GM19328 (cell line): ENCODE measurements around the gene PARP9.
A peak's percentile ranks its signal among the peaks of the same experiment; 100 is the strongest.

Experiments
- ATAC-seq: cut with Tn5 transposase; IDR thresholded peaks from one replicate; pipeline ENCODE4 v1.9.1; 2021; ENCODE audit warnings: mild to moderate bottlenecking, moderate library complexity; ENCODE audit not compliant: unreplicated experiment

Gene PARP9

GRCh38 chr3:122564155-122564912 is at the start of gene PARP9, which contains the start of gene DTX3L:
Gene PARP9 (minus strand): TSS chr3:122564300. CDS start chr3:122559620, 4,680 bp downstream.
Gene DTX3L (plus strand): TSS chr3:122564338. CDS start chr3:122564427, 89 bp downstream.
- ATAC-seq, result peak; percentile 67

- ATAC-seq, result no peak
Observed at GRCh38 chr3:122612696-122613095, 48.6 kb upstream of the PARP9 start.

- ATAC-seq, result peak; percentile 93
Observed at GRCh38 chr3:122609798-122610559, 45.9 kb upstream of the PARP9 start.

GRCh38 chr3:122608916-122609315 is 44.8 kb upstream of the PARP9 start:
- ATAC-seq, result no peak

- ATAC-seq, result no peak
Observed at GRCh38 chr3:122606330-122606729, 42.2 kb upstream of the PARP9 start.

- ATAC-seq, result no peak
Observed at GRCh38 chr3:122603056-122603455, 39.0 kb upstream of the PARP9 start.

- ATAC-seq, result no peak
Observed at GRCh38 chr3:122602011-122602710, 38.1 kb upstream of the PARP9 start.

- ATAC-seq, result no peak
Observed at GRCh38 chr3:122598556-122598955, 34.5 kb upstream of the PARP9 start.

GRCh38 chr3:122598151-122598550 is 34.1 kb upstream of the PARP9 start:
- ATAC-seq, result no peak

- no peak for ATAC-seq
Observed at GRCh38 chr3:122594025-122594424, 29.9 kb upstream of the PARP9 start.

- no peak for ATAC-seq
Observed at GRCh38 chr3:122590610-122591009, 26.5 kb upstream of the PARP9 start.

- ATAC-seq, result no peak
Observed at GRCh38 chr3:122589297-122589696, 25.2 kb upstream of the PARP9 start.

GRCh38 chr3:122587572-122587971 is 23.5 kb upstream of the PARP9 start:
- no peak for ATAC-seq

GRCh38 chr3:122586773-122587485 is 22.8 kb upstream of the PARP9 start:
- ATAC-seq, result no peak

- ATAC-seq, result no peak
Observed at GRCh38 chr3:122586098-122586497, 22.0 kb upstream of the PARP9 start.

GRCh38 chr3:122582390-122582789 is 18.3 kb upstream of the PARP9 start:
- no peak for ATAC-seq

GRCh38 chr3:122581622-122582021 is 17.5 kb upstream of the PARP9 start:
- no peak for ATAC-seq

GRCh38 chr3:122580470-122580869 is 16.4 kb upstream of the PARP9 start:
- no peak for ATAC-seq

GRCh38 chr3:122578069-122578740 is 14.1 kb upstream of the PARP9 start:
- no peak for ATAC-seq

GRCh38 chr3:122577409-122578031 is 13.4 kb upstream of the PARP9 start, which contains the start of gene PARP15:
Gene PARP15 (plus strand): TSS chr3:122577650. CDS start chr3:122577668, 18 bp downstream.
- no peak for ATAC-seq
